A549 (cell line): ENCODE data around the gene RBPJ. TPM values are rescaled to one million over a fixed set of nuclear protein-coding genes. Genes with fewer than 3 reads are reported as not detected.

ENCODE experiments used
- ATAC-seq, 2 experiments: fragments of 200-7000 bp in 1 of 2; fragments of >200 bp in 1 of 2; cut with Nextera tagmentation in 1 of 2; cut with Tn5 transposase in 1 of 2; 3 replicates each; pipeline versions ENCODE4 v1.8.0 to v1.9.1; 2018 to 2020; ENCODE audit warnings: mild to moderate bottlenecking in 1 of 2, moderate library complexity in 1 of 2
- CTCF ChIA-PET: fragments of 300-600 bp; sonication (Branson Sonifier 250); formaldehyde crosslinking; extraction: SDS; loops from one replicate; lab custom pipeline; 2021; ENCODE audit warnings: antibody characterized with exemption, inconsistent platforms; lab: Yijun Ruan, JAX
- POLR2A ChIA-PET: fragments of 350-600 bp; formaldehyde crosslinking; extraction: SDS; loops from one replicate; lab custom pipeline; 2021; ENCODE audit warnings: antibody characterized with exemption, inconsistent platforms; lab: Yijun Ruan, JAX
- DNase-seq, 2 experiments: peaks; one replicate each; pipeline versions ENCODE4 v3.0.0 to v3.0.0-alpha.2; 2011 to 2016; ENCODE audit warnings: low read depth in 1 of 2, low spot score in 1 of 2
- FAIRE-seq: peaks from 2 replicates; lab custom pipeline; 2011; peaks lifted over from hg19 to GRCh38; lab: Jason Lieb, UNC
- H3K27ac ChIP-seq, 2 experiments: fragments of >200 bp; sonication (Bioruptor Twin); formaldehyde crosslinking; 3 replicates each; pipeline ENCODE4 v1.5.1; 2016 to 2017
- H3K4me1 ChIP-seq: fragments of >200 bp; sonication (Bioruptor Twin); formaldehyde crosslinking; 3 replicates; pipeline ENCODE4 v1.6.1; 2016
- H3K4me2 ChIP-seq: fragments of >200 bp; sonication (Bioruptor Twin); formaldehyde crosslinking; 3 replicates; pipeline ENCODE4 v1.6.1; 2016
- H3K4me3 ChIP-seq: fragments of >200 bp; sonication (Bioruptor Twin); formaldehyde crosslinking; 3 replicates; pipeline ENCODE4 v1.5.1; 2016
- H3K9me3 ChIP-seq: fragments of >200 bp; sonication (Bioruptor Twin); formaldehyde crosslinking; 3 replicates; pipeline ENCODE4 v1.6.1; 2016
- BHLHE40 ChIP-seq: IDR thresholded peaks from 2 replicates; pipeline ENCODE4 v1.6.1; 2012; ENCODE audit warnings: low read depth, low read length, inconsistent platforms
- CBX2 ChIP-seq: fragments of 200-600 bp; sonication (generic); IDR thresholded peaks from 2 replicates; pipeline ENCODE4 v1.6.1; 2016; ENCODE audit warnings: low read depth, mild to moderate bottlenecking, borderline replicate concordance
- CBX8 ChIP-seq: fragments of 200-600 bp; sonication (generic); IDR thresholded peaks from 2 replicates; pipeline ENCODE4 v1.6.1; 2016
- CHD2 ChIP-seq: fragments of 150-350 bp; IDR thresholded peaks from 2 replicates; pipeline ENCODE4 v1.6.1; 2014; ENCODE audit warnings: low read length; ENCODE audit not compliant: partially characterized antibody
- CHD4 ChIP-seq: fragments of 200-600 bp; sonication (generic); IDR thresholded peaks from 2 replicates; pipeline ENCODE4 v1.6.1; 2016; ENCODE audit warnings: antibody characterized with exemption, mild to moderate bottlenecking, borderline replicate concordance
- EHMT2 ChIP-seq: fragments of 200-600 bp; sonication (generic); IDR thresholded peaks from 2 replicates; pipeline ENCODE4 v1.6.1; 2016; ENCODE audit warnings: antibody characterized with exemption, low read depth, mild to moderate bottlenecking, moderate library complexity
- FOSB ChIP-seq: fragments of 250-450 bp; sonication (Bioruptor Pico); IDR thresholded peaks from 2 replicates; pipeline ENCODE4 v1.5.0; 2020; ENCODE audit warnings: mild to moderate bottlenecking, moderate library complexity
- FOXS1 ChIP-seq: fragments of 250-450 bp; sonication (Bioruptor Pico); IDR thresholded peaks from 2 replicates; pipeline ENCODE4 v1.5.0; 2020; ENCODE audit warnings: mild to moderate bottlenecking, moderate library complexity
- GATA3 ChIP-seq: IDR thresholded peaks from 2 replicates; pipeline ENCODE4 v1.6.1; 2012; ENCODE audit warnings: borderline replicate concordance
- HOXA7 ChIP-seq: fragments of 250-450 bp; sonication (Bioruptor Pico); IDR thresholded peaks from 2 replicates; pipeline ENCODE4 v1.5.0; 2020; ENCODE audit warnings: mild to moderate bottlenecking, moderate library complexity
- HOXB13 ChIP-seq: fragments of 250-450 bp; sonication (Bioruptor Pico); IDR thresholded peaks from 2 replicates; pipeline ENCODE4 v1.5.0; 2020; ENCODE audit warnings: low read depth, mild to moderate bottlenecking, moderate library complexity
- JUN ChIP-seq, 2 experiments: fragments of >200 bp; sonication (Bioruptor Twin); formaldehyde crosslinking; IDR thresholded peaks; 2 replicates in 1 of 2; 3 replicates in 1 of 2; pipeline ENCODE4 v1.6.1; 2016 to 2017
- JUNB ChIP-seq: fragments of >200 bp; sonication (Bioruptor Twin); formaldehyde crosslinking; IDR thresholded peaks from 2 replicates; pipeline ENCODE4 v1.6.1; 2016
- KDM1A ChIP-seq: fragments of 200-600 bp; sonication (generic); IDR thresholded peaks from 2 replicates; pipeline ENCODE4 v1.6.1; 2016; ENCODE audit warnings: low read depth, mild to moderate bottlenecking
- KDM5A ChIP-seq: fragments of 200-600 bp; sonication (generic); IDR thresholded peaks from 2 replicates; pipeline ENCODE4 v1.6.1; 2016; ENCODE audit warnings: antibody characterized with exemption, mild to moderate bottlenecking
- MAZ ChIP-seq: fragments of 150-350 bp; IDR thresholded peaks from 2 replicates; pipeline ENCODE4 v1.6.1; 2014; ENCODE audit warnings: antibody characterized with exemption, low read depth, low read length, borderline replicate concordance
- NFE2L2 ChIP-seq: fragments of 150-350 bp; conservative IDR thresholded peaks from 2 replicates; pipeline ENCODE4 v1.6.1; 2014; ENCODE audit warnings: low read length
- NPAS2 ChIP-seq: fragments of 250-450 bp; sonication (Bioruptor Pico); IDR thresholded peaks from 2 replicates; pipeline ENCODE4 v1.8.0; 2022; ENCODE audit warnings: mild to moderate bottlenecking, moderate library complexity, borderline replicate concordance
- PHF8 ChIP-seq: fragments of 200-600 bp; sonication (generic); IDR thresholded peaks from 2 replicates; pipeline ENCODE4 v1.6.1; 2016; ENCODE audit warnings: low read depth, mild to moderate bottlenecking, antibody characterized with exemption, moderate library complexity, borderline replicate concordance
- RARB ChIP-seq: fragments of 250-450 bp; sonication (Bioruptor Pico); IDR thresholded peaks from 2 replicates; pipeline ENCODE4 v1.8.0; 2021; ENCODE audit warnings: mild to moderate bottlenecking, moderate library complexity
- RCOR1 ChIP-seq: fragments of 150-350 bp; IDR thresholded peaks from 2 replicates; pipeline ENCODE4 v1.6.1; 2014; ENCODE audit warnings: antibody characterized with exemption, low read length, low read depth
- RFX5 ChIP-seq: fragments of 450-650 bp; IDR thresholded peaks from 2 replicates; pipeline ENCODE4 v1.7.1; 2014; ENCODE audit warnings: antibody characterized with exemption, mild to moderate bottlenecking, moderate library complexity
- ZC3H11A ChIP-seq: fragments of 450-650 bp; IDR thresholded peaks from 2 replicates; pipeline ENCODE4 v1.6.1; 2014; ENCODE audit warnings: antibody characterized with exemption, mild to moderate bottlenecking
- ZFP36 ChIP-seq: fragments of 450-650 bp; IDR thresholded peaks from 2 replicates; pipeline ENCODE4 v1.6.1; 2014; ENCODE audit warnings: borderline replicate concordance; ENCODE audit not compliant: partially characterized antibody
- ZSCAN20 ChIP-seq: fragments of 250-450 bp; sonication (Bioruptor Pico); IDR thresholded peaks from 2 replicates; pipeline ENCODE4 v1.8.0; 2022; ENCODE audit warnings: mild to moderate bottlenecking, moderate library complexity
- WGBS: methylation state at CpG from one replicate; pipeline ENCODE4 v1.1.6; 2017; ENCODE audit errors: missing lambda C conversion rate; 5-methylcytosine and 5-hydroxymethylcytosine counted together
- polyA plus RNA-seq, 4 experiments: library from polyadenylated mRNA; depleted of rRNA in 3 of 4; stranded (reverse); fragments of >200 nt; fragmentation: RNase III in 1 of 4; extraction: RNeasy Plus Mini Kit Qiagen cat#74134 plus additional on column Dnase treatment in 1 of 4; gene quantifications; 2 replicates in 3 of 4; 3 replicates in 1 of 4; pipeline ENCODE4 v1.2.3, GENCODE V29; 2011 to 2017
- TF ChIP-seq, protein P1 (sequence below): fragments of >200 bp; sonication (Bioruptor Twin); formaldehyde crosslinking; IDR thresholded peaks from 3 replicates; pipeline ENCODE4 v1.6.1; 2016
- TF ChIP-seq, protein P2 (sequence below): fragments of 250-450 bp; sonication (Bioruptor Pico); IDR thresholded peaks from 2 replicates; pipeline ENCODE4 v1.5.0; 2020; ENCODE audit warnings: low read depth, mild to moderate bottlenecking, moderate library complexity
- TF ChIP-seq, protein P3 (sequence below): IDR thresholded peaks from 2 replicates; pipeline ENCODE4 v1.6.1; 2012; ENCODE audit warnings: low read depth, borderline replicate concordance
- TF ChIP-seq, protein P4 (sequence below): fragments of 450-650 bp; IDR thresholded peaks from 2 replicates; pipeline ENCODE4 v1.6.1; 2014; ENCODE audit warnings: antibody characterized with exemption
- TF ChIP-seq, protein P5 (sequence below): IDR thresholded peaks from 2 replicates; pipeline ENCODE4 v1.6.1; 2012

RBPJ gene
- polyA plus RNA-seq, 2 of the 4 experiments (the other 2 are of a cell fraction), result 16.5 to 37.1 TPM

DNA sequence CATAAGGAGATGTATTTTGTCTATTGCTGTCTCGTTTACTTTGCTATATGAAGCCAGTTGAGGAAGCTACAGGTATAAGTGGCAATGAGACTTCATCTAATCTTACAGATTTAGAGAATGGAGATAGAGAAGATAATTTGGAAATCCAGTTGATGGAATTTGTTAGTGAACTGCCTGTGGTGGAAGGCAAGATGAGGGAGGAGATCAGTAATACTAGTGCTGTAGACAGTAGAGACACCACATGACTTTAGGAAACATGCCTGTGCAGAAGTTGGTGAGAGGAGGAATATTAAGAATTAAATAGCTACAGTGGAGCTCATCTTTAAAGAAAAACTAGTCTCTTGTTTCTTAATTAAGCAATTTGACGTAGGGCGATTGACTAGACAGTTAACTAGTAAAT lies 51.3 kb downstream of the RBPJ start:
- ATAC-seq, result no peak
- Histone ChIP-seq H3K4me3 (no peak overlapping the region), H3K9me3 (no peaks in the 10 kb centered on the region), H3K4me2 (peak overlapping the region; percentile 47), H3K27ac (no peak overlapping the region), H3K4me1 (peaks cover 35% of the 10 kb centered on the region)
- no peak for FAIRE-seq
- 87% methylated on average over 3 of the region's 3 CpGs for WGBS
- no peak for TF ChIP-seq CHD2
- no peak for TF ChIP-seq JUNB
- TF ChIP-seq HOXB13 (CRISPR knock-in tag), result no peak
- no peak for DNase-seq
- ChIA-PET POLR2A (no interaction called here), CTCF (interaction anchor here (1.1 kb wide), 1 partner anchor 42 kb away, joined by 3 read pairs; no protein-coding TSS in a partner anchor)

DNA sequence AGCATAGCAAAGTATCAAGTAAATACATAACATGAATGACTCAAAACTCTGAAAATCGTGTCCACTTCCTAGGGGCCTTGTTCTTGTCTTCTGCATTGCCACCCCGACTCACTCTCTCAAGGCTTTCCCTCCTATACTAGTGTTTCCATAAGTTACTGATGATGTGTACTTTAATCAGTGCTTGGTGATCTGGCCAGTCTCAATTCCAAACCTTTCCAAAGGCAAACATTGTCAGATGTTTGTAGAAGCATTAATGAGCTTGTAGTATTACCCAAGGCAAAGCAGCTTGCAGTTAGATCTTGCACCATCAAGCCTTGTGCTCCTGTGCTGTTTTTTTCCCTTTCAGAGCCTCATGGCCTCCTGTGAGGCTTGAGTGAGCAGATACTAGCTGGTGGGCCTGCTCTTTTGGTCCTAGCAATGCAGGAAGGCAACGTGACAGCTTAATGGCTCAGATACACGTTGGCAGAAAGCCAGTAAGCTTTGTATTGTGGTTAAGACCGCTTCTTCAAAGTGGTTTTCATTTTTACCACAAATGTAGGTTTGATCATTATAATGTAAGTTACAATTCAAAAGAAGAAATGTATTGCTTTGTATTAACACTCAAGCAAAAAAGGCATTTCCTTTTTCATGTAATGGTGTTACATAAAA lies 51.8 kb downstream of the RBPJ start:
- H3K9me3 ChIP-seq, result no peaks in the 10 kb centered on the region
- ChIA-PET POLR2A (no interaction called here), CTCF (interaction anchor here (1.1 kb wide), 1 partner anchor 43 kb away, joined by 3 read pairs; no protein-coding TSS in a partner anchor)
- 46% methylated on average over 5 of the region's 5 CpGs for WGBS
- DNase-seq, result peak in 1 of 2 experiments; percentile 4
- H3K4me2 ChIP-seq, result peak overlapping the region; percentile 47
- TF ChIP-seq GATA3, result no peak
- TF ChIP-seq, protein P1, sequence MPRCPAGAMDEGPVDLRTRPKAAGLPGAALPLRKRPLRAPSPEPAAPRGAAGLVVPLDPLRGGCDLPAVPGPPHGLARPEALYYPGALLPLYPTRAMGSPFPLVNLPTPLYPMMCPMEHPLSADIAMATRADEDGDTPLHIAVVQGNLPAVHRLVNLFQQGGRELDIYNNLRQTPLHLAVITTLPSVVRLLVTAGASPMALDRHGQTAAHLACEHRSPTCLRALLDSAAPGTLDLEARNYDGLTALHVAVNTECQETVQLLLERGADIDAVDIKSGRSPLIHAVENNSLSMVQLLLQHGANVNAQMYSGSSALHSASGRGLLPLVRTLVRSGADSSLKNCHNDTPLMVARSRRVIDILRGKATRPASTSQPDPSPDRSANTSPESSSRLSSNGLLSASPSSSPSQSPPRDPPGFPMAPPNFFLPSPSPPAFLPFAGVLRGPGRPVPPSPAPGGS, result no peak
- TF ChIP-seq FOSB (CRISPR knock-in tag), result no peak
- no peak for TF ChIP-seq NPAS2 (CRISPR knock-in tag)
- TF ChIP-seq, protein P2, sequence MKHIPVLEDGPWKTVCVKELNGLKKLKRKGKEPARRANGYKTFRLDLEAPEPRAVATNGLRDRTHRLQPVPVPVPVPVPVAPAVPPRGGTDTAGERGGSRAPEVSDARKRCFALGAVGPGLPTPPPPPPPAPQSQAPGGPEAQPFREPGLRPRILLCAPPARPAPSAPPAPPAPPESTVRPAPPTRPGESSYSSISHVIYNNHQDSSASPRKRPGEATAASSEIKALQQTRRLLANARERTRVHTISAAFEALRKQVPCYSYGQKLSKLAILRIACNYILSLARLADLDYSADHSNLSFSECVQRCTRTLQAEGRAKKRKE (CRISPR knock-in tag), result no peak
- TF ChIP-seq RARB (CRISPR knock-in tag), result no peak
- TF ChIP-seq KDM5A, result no peak
- no peak for TF ChIP-seq ZSCAN20 (CRISPR knock-in tag)
- no peak for TF ChIP-seq JUN (IDR thresholded peaks at IDR 0.05)
- no peak for TF ChIP-seq ZC3H11A
- TF ChIP-seq KDM1A, result no peak
- TF ChIP-seq HOXA7 (CRISPR knock-in tag), result no peak
- TF ChIP-seq PHF8, result no peak
- no peak for TF ChIP-seq CBX2
- TF ChIP-seq NFE2L2, result no peak
- no peak for TF ChIP-seq CHD4
- TF ChIP-seq, all 56 proteins: peak for 0
- H3K4me1 ChIP-seq, result peaks cover 35% of the 10 kb centered on the region
- no peak overlapping the region for H3K4me3 ChIP-seq
- H3K27ac ChIP-seq, result no peak overlapping the region
- FAIRE-seq (no peak), ATAC-seq (no peak)

DNA sequence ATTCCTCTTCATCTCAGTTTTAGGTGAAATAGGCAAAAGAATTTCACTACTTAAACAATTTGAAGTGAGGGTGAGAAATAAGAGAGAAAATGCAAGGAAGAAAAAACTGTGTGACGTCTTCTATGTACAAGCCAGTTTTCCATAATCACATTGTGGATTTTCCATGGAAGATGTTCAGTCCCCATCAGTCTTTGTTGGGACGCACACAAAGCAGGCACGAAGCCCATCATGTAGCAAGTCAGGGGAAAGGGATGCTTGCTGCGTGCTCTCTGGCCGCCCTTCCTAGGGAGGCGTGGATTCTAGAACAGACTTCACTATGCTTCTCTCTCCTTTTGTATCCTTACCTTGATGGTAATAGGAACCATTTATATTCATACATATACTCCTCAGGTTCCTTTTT lies 54.7 kb downstream of the RBPJ start:
- WGBS, result 97% methylated on average over 6 of the region's 6 CpGs
- Histone ChIP-seq H3K4me3 (no peak overlapping the region), H3K9me3 (no peaks in the 10 kb centered on the region), H3K4me2 (no peak overlapping the region), H3K4me1 (peaks cover 16% of the 10 kb centered on the region), H3K27ac (no peak overlapping the region)
- CTCF ChIA-PET, result no interaction called here
- POLR2A ChIA-PET, result no interaction called here
- FAIRE-seq, result no peak
- no peak for DNase-seq
- no peak for ATAC-seq
- TF ChIP-seq MAZ (no peak), EHMT2 (no peak), ZFP36 (no peak), FOSB (CRISPR knock-in tag) (no peak), CBX8 (no peak), RFX5 (no peak), RCOR1 (no peak), BHLHE40 (no peak), ZSCAN20 (CRISPR knock-in tag) (no peak), FOXS1 (CRISPR knock-in tag) (no peak)
- TF ChIP-seq, protein P1, result no peak
- TF ChIP-seq, protein P3, sequence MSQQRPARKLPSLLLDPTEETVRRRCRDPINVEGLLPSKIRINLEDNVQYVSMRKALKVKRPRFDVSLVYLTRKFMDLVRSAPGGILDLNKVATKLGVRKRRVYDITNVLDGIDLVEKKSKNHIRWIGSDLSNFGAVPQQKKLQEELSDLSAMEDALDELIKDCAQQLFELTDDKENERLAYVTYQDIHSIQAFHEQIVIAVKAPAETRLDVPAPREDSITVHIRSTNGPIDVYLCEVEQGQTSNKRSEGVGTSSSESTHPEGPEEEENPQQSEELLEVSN, result no peak
- TF ChIP-seq, protein P4, sequence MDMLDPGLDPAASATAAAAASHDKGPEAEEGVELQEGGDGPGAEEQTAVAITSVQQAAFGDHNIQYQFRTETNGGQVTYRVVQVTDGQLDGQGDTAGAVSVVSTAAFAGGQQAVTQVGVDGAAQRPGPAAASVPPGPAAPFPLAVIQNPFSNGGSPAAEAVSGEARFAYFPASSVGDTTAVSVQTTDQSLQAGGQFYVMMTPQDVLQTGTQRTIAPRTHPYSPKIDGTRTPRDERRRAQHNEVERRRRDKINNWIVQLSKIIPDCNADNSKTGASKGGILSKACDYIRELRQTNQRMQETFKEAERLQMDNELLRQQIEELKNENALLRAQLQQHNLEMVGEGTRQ, result no peak
- TF ChIP-seq, protein P5, sequence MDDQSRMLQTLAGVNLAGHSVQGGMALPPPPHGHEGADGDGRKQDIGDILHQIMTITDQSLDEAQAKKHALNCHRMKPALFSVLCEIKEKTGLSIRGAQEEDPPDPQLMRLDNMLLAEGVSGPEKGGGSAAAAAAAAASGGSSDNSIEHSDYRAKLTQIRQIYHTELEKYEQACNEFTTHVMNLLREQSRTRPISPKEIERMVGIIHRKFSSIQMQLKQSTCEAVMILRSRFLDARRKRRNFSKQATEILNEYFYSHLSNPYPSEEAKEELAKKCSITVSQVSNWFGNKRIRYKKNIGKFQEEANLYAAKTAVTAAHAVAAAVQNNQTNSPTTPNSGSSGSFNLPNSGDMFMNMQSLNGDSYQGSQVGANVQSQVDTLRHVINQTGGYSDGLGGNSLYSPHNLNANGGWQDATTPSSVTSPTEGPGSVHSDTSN, result no peak
